ENCODE data around the gene SIVA1. TPM values are rescaled to one million over a fixed set of nuclear protein-coding genes. Genes with fewer than 3 reads are reported as not detected.
A peak's percentile ranks its signal among the peaks of the same experiment; 100 is the strongest.

Gene SIVA1
- total and polyA plus RNA-seq, 2 of the 8 experiments (the other 6 are each of a cell fraction or from before 2014, with no cell fraction given), result 123 to 589 TPM

DNA sequence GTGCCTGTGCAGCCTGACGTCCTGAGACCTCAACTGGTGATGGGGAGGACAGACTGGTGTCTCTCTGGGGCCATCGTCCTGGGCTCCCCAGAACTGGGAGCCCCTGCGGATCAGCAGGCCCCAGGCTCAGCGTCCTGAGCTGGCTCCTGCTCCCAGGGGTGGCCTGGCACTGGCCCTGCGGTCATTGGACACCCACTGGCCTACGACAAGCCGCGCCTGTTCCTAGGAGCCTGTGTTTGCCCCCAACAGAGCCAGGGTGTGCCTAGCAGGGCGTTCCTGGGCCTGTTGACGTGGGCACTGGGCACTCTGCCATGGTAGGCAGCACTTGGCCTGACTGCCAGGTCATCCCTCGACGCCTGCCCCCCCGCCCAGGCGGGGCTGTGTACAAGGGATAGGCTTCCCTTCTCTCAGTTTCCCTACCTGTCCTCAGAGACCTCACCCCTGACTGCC lies 20.6 kb upstream of the SIVA1 start:
- Histone ChIP-seq H2BK12ac (ENCODE audit: low read depth, low read length) (0 out of 2 replicates have a peak overlapping the region, but pooled peaks have one; percentile 9), H3K79me1 (ENCODE audit: low read depth, low read length) (no peaks in the 10 kb centered on the region), H3K4me3 (ENCODE audit: extremely low read depth in 1 of 4, insufficient read depth in 2 of 4, low read depth in 3 of 4, low read length in 4 of 4) (no peak overlapping the region), H3K9me3 (ENCODE audit: insufficient read depth in 2 of 2, low read depth in 1 of 2, low read length in 1 of 2) (no peaks in the 10 kb centered on the region), H2BK120ac (replicated peaks; ENCODE audit: low read depth, low read length) (no peak overlapping the region), H3K4me1 (replicated peaks in 1 of 4; ENCODE audit: control insufficient read depth in 3 of 4, insufficient read depth in 4 of 4, low read length in 3 of 4) (no peaks in the 10 kb centered on the region; a peak in 2 of 7 replicates), H3K4me2 (ENCODE audit: insufficient read depth in 1 of 2, low read depth in 2 of 2, low read length in 2 of 2) (no peak overlapping the region), H3K23ac (ENCODE audit: insufficient read length) (no peak overlapping the region), H3K27me3 (replicated peaks in 1 of 4; ENCODE audit: control insufficient read depth in 3 of 4, extremely low read depth in 1 of 4, insufficient read depth in 3 of 4, low read length in 3 of 4) (peaks cover 0 to 5% (median 2%) of the 10 kb centered on the region in 4 experiments; a peak in 2 of 7 replicates), H3K27ac (ENCODE audit: low read depth, low read length) (no peak overlapping the region), H3K4ac (replicated peaks; ENCODE audit: insufficient read length, low read depth, low read length) (no peak overlapping the region), H3K14ac (ENCODE audit: insufficient read length) (no peak overlapping the region), H3K18ac (ENCODE audit: extremely low read depth, low read length) (no peak overlapping the region), H3K79me2 (ENCODE audit: control insufficient read depth in 1 of 2, insufficient read depth in 2 of 2, low read length in 2 of 2) (no peaks in the 10 kb centered on the region), H3K36me3 (ENCODE audit: control insufficient read depth in 2 of 4, insufficient read depth in 4 of 4, low read length in 3 of 4) (no peaks in the 10 kb centered on the region), H2BK15ac (ENCODE audit: low read length) (no peak overlapping the region), H3K23me2 (ENCODE audit: low read depth, low read length) (no peaks in the 10 kb centered on the region), H2AK5ac (ENCODE audit: low read depth, low read length) (no peak overlapping the region), H2BK20ac (ENCODE audit: low read length) (no peak overlapping the region), H4K8ac (ENCODE audit: extremely low read depth, insufficient read depth, low read length) (no peak overlapping the region; the same call in 1 of the 2 replicates), H4K20me1 (replicated peaks in 1 of 2; ENCODE audit: control insufficient read depth in 1 of 2, insufficient read depth in 2 of 2, low read length in 2 of 2) (peaks cover 0 to 7% of the 10 kb centered on the region in 2 experiments), H2BK5ac (ENCODE audit: low read depth, low read length) (no peak overlapping the region; the same call in 1 of the 2 replicates), H3K9ac (replicated peaks in 1 of 4; ENCODE audit: extremely low read depth in 1 of 4, low read depth in 3 of 4, low read length in 3 of 4) (no peak overlapping the region), H4K5ac (ENCODE audit: insufficient read length, low read depth, low read length) (no peak overlapping the region), H4K91ac (replicated peaks; ENCODE audit: insufficient read length, low read length) (no peak overlapping the region), H2AFZ (ENCODE audit: low read length) (no peak overlapping the region), H3K56ac (replicated peaks; ENCODE audit: insufficient read length, low read depth, low read length) (no peak overlapping the region)
- ChIA-PET CTCF (ENCODE audit: partially characterized antibody) (interaction anchor here (0.9 to 3.3 kb wide), 3 partner anchors 11 to 38 kb away, joined by 3 to 18 read pairs (median 5); no protein-coding TSS in a partner anchor), POLR2A (ENCODE audit: partially characterized antibody) (interaction anchor here (1.2 kb wide), 1 partner anchor 16 kb away, joined by 3 read pairs; no protein-coding TSS in a partner anchor)
- WGBS, 2 experiments (ENCODE audit: extremely low coverage in 1 of 2, insufficient coverage in 1 of 2, insufficient read length in 1 of 2, insufficient replicate concordance in 2 of 2, low coverage in 1 of 2, low lambda C conversion rate in 2 of 2, missing lambda C conversion rate in 1 of 2), result 95% methylated on average over 14 of the region's 14 CpGs; no CpG with 5 or more reads in 1 of the 2 experiments
- DNase-seq (ENCODE audit: low read depth in 1 of 2, low spot score in 2 of 2) (no peak), FAIRE-seq (no peak)
- TF ChIP-seq PHF8 (conservative IDR thresholded peaks at IDR 0.05; ENCODE audit: low read depth, low read length) (no peak), HDAC6 (IDR thresholded peaks at IDR 0.05; ENCODE audit: low read depth, low read length) (no peak), TAF1 (IDR thresholded peaks at IDR 0.05; ENCODE audit: low read depth, low read length) (no peak), JUN (IDR thresholded peaks at IDR 0.05; ENCODE audit: low read depth, low read length) (no peak), NANOG (IDR thresholded peaks at IDR 0.05; ENCODE audit: insufficient read depth, low read depth, low read length, poor library complexity, severe bottlenecking) (no peak), SP2 (IDR thresholded peaks at IDR 0.05; ENCODE audit: low read length) (no peak), YY1 (IDR thresholded peaks at IDR 0.05; ENCODE audit: low read depth, low read length) (no peak), RXRA (IDR thresholded peaks at IDR 0.05; ENCODE audit: insufficient read depth, low read depth, low read length) (no peak), GTF2F1 (IDR thresholded peaks at IDR 0.05; ENCODE audit: borderline replicate concordance, low read depth, low read length) (no peak), HDAC2 (IDR thresholded peaks at IDR 0.05; ENCODE audit: borderline replicate concordance in 1 of 2, low read depth in 2 of 2, low read length in 2 of 2) (no peak), JUND (IDR thresholded peaks at IDR 0.05; ENCODE audit: low read length) (no peak), GABPA (IDR thresholded peaks at IDR 0.05; ENCODE audit: borderline replicate concordance, insufficient read depth, low read length) (no peak), EGR1 (IDR thresholded peaks at IDR 0.05; ENCODE audit: borderline replicate concordance, low read depth, low read length) (no peak)
